Calu3 (cell line): Measurements from ENCODE around the gene SLC2A6. TPM values are rescaled to one million over a fixed set of nuclear protein-coding genes. Genes with fewer than 3 reads are reported as not detected.

Experiments
- BruUV-seq: library from RNA; stranded (reverse); fragments of 400-500 nt; replicated peaks from 2 replicates; lab custom pipeline; 2021; lab: Mats Ljungman, UMichigan
- CTCF ChIA-PET: fragments of 300-600 bp; sonication (Branson Sonifier 250); formaldehyde crosslinking; loops from one replicate; lab custom pipeline; 2022; ENCODE audit warnings: antibody characterized with exemption; lab: Charles Lee
- DNase-seq: peaks from one replicate; pipeline ENCODE4 v3.0.0; 2022
- H3K27ac Mint-ChIP-seq: one replicate; pipeline ENCODE4 v1.8.0; 2022; ENCODE audit warnings: mixed read lengths; ENCODE audit not compliant: unreplicated experiment
- H3K27me3 Mint-ChIP-seq: one replicate; pipeline ENCODE4 v1.8.0; 2022; ENCODE audit warnings: mixed read lengths; ENCODE audit not compliant: unreplicated experiment
- H3K36me3 Mint-ChIP-seq: one replicate; pipeline ENCODE4 v1.8.0; 2022; ENCODE audit warnings: mild to moderate bottlenecking, moderate library complexity, mixed read lengths; ENCODE audit not compliant: insufficient read depth, unreplicated experiment
- H3K4me1 Mint-ChIP-seq: one replicate; pipeline ENCODE4 v1.8.0; 2022; ENCODE audit warnings: mild to moderate bottlenecking, low read depth, mixed read lengths; ENCODE audit not compliant: unreplicated experiment
- H3K4me3 Mint-ChIP-seq: one replicate; pipeline ENCODE4 v1.8.0; 2022; ENCODE audit warnings: mild to moderate bottlenecking, low read depth, moderate library complexity, mixed read lengths; ENCODE audit not compliant: unreplicated experiment
- H3K9me3 Mint-ChIP-seq: one replicate; pipeline ENCODE4 v1.8.0; 2022; ENCODE audit warnings: low read depth, mixed read lengths; ENCODE audit not compliant: unreplicated experiment
- intact Hi-C: fragments of 100-400 bp; cut with micrococcal nuclease; formaldehyde crosslinking; loops from one replicate; pipeline ENCODE4 v1.10.0; 2022; ENCODE audit not compliant: unreplicated experiment
- total RNA-seq: library from RNA; stranded (reverse); gene quantifications from 2 replicates; pipeline ENCODE4 v1.2.3, GENCODE V29; 2022
- TF ChIP-seq, protein P1 (sequence below): fragments of 200-600 bp; IDR thresholded peaks from one replicate; pipeline ENCODE4 v1.8.0; 2022; ENCODE audit warnings: antibody characterized with exemption; ENCODE audit not compliant: unreplicated experiment

The SLC2A6 gene
- total RNA-seq, 1 experiment from 2014 or later = 11.6 TPM

DNA sequence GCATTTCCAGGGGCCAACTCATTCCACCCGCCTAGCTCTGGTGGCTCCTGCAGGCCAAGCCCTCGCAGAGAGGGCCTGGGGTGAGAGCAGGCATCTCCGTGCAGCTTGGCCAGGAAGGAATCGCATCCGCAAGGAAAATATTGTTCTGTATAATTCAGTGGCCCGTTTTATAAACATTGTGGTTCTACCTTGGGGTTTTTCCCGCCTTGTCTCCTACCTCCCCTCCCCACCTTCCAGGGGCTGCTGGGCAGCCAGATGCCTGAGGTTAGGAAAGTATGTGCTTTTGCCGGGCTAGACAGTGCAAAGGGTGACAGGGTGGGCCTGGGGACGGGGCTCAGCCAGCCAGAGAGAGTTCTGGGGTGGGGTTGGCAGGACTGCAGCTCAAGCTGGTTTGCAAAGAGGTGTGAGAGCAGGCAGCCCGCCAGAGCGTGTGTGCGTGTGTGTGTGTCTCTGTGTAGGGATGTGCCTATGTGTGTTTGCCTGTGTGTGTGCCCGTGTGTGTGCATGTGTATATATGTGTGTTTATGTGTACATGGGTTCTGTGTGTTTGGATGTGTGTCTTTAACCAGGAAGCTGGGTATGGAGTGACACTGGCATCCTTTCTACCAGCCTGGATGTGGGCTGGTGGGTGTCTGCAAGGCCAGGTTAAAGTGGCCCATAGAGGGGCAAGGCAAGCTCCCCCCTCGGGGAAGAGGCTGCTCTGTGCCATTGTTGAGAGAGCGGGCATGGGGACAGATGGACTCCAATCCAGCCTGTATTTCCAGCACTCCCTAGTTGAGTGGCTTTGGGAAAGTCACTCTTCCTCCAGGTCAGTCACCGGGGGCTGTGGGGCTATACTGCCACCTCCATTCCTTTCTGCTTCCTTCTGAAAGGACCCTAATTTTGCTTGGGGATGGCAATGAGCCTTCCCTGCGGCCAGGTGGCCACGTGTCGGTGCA is 10.6 kb upstream of the SLC2A6 start:
- H3K4me3 Mint-ChIP-seq = no peak overlapping the region
- intact Hi-C loops = loop anchor here (5.0 kb wide), 1 partner anchor 302 kb away; no protein-coding TSS in a partner anchor
- no peaks in the 10 kb centered on the region for H3K9me3 Mint-ChIP-seq
- peaks cover 5% of the 10 kb centered on the region for H3K36me3 Mint-ChIP-seq
- H3K27ac Mint-ChIP-seq = no peak overlapping the region
- no peaks in the 10 kb centered on the region for H3K4me1 Mint-ChIP-seq
- no TSS peak for BruUV-seq
- TF ChIP-seq, protein P1, sequence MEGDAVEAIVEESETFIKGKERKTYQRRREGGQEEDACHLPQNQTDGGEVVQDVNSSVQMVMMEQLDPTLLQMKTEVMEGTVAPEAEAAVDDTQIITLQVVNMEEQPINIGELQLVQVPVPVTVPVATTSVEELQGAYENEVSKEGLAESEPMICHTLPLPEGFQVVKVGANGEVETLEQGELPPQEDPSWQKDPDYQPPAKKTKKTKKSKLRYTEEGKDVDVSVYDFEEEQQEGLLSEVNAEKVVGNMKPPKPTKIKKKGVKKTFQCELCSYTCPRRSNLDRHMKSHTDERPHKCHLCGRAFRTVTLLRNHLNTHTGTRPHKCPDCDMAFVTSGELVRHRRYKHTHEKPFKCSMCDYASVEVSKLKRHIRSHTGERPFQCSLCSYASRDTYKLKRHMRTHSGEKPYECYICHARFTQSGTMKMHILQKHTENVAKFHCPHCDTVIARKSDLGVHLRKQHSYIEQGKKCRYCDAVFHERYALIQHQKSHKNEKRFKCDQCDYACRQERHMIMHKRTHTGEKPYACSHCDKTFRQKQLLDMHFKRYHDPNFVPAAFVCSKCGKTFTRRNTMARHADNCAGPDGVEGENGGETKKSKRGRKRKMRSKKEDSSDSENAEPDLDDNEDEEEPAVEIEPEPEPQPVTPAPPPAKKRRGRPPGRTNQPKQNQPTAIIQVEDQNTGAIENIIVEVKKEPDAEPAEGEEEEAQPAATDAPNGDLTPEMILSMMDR = no peak
- no peak for DNase-seq
- H3K27me3 Mint-ChIP-seq = peaks cover 18% of the 10 kb centered on the region
- CTCF ChIA-PET = no interaction called here

DNA sequence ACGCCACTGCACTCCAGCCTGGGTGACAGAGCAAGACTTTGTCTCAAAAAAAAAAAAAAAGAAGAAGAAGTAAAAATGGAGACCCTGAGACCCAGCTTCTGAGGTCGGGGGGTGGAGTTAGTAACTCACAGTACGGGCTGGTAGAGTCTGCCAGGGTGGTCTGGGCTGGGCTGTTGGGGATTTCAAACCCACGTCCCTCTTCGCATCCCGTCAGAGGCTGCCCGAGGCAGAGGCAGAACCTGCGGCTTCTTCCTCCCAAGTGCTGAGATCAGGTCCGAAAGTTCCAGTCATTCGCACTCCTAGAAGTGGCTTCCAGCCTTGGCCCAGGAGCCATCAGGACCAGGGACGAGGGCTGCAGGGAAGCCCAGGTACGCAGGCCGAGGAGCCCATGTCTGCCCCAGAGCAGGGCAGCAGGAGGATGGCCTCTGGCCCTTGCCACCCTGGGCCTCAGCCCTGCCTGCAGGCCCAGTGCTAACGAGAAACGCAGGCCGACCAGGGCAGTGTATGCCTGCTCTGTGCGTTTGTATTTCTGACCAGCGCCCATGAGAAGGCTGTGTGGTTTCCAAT is 9.9 kb upstream of the SLC2A6 start:
- H3K4me1 Mint-ChIP-seq = no peaks in the 10 kb centered on the region
- TF ChIP-seq, protein P1 = no peak
- no peak for DNase-seq
- peaks cover 2% of the 10 kb centered on the region for H3K36me3 Mint-ChIP-seq
- no peaks in the 10 kb centered on the region for H3K9me3 Mint-ChIP-seq
- H3K27me3 Mint-ChIP-seq = peaks cover 18% of the 10 kb centered on the region
- BruUV-seq = no TSS peak
- H3K4me3 Mint-ChIP-seq = no peak overlapping the region
- intact Hi-C loops = loop anchor here (5.0 kb wide), 1 partner anchor 301 kb away; no protein-coding TSS in a partner anchor
- no peak overlapping the region for H3K27ac Mint-ChIP-seq
- CTCF ChIA-PET = interaction anchor here (0.7 kb wide), 1 partner anchor 101 kb away, joined by 4 read pairs; no protein-coding TSS in a partner anchor

DNA sequence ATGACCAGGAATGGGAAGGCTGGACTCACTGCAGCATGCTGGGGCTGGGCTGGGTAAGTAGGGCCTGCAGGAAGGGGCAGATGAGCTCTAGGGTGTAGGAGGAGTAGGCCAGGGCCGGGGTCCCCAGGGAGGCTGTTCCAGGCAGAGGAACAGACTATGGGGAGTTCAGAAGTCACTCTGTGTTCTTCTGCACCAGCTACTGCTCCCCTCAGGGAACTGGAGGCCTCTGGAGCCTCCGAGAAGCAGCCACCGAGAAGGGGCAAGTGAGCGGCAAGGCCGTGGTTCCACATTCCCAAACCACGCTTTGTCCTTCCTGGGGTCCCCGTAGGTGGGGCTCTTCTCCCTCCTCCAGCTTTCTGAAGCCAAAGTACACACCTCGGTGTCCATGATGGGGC is 8.4 kb upstream of the SLC2A6 start:
- no TSS peak for BruUV-seq
- Mint-ChIP-seq H3K4me1 (no peaks in the 10 kb centered on the region), H3K4me3 (no peak overlapping the region), H3K9me3 (no peaks in the 10 kb centered on the region), H3K27me3 (peaks cover 18% of the 10 kb centered on the region), H3K27ac (no peak overlapping the region), H3K36me3 (no peaks in the 10 kb centered on the region)
- DNase-seq = no peak
- intact Hi-C loops = loop anchor here (5.0 kb wide), 1 partner anchor 300 kb away; no protein-coding TSS in a partner anchor
- CTCF ChIA-PET = interaction anchor here (1.8 kb wide), 1 partner anchor 8 kb away, joined by 4 read pairs; no protein-coding TSS in a partner anchor
- TF ChIP-seq, protein P1 = no peak

DNA sequence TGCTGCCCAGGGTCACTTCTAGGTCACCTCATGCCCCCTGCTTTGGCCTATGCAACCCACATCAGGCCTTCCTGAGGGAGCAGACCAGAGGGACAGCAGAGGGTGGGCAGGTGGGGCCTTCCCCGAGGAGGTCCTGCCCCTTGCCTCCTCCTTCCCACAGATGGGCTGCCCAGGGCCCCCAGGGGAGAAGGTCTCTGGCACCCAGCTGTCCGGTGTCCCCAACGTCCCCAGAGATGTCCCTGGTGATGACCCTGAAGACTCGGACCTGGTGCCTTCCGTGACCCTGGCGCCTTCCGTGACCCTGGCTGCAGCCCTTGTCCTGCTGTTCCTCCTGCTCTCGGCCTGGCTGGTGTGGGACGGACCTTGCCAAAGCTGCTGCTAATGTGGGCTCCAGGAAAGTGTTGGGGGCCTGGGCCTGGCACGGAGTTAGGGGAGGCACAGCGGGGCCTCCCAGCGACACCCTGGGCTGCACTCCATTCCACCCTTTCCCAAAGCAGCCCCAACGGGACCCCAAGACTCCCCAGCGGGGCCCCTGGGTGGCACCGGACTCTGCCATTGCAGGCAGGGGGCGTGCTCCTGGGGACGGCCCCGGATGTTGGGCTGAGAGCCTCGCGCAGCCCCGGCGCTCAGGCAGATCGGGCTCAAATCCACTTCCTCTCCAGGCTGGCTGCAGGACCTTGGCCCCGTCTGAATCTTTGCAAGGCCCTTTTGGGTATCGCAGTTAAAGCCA is 6.8 kb upstream of the SLC2A6 start:
- BruUV-seq = no TSS peak
- DNase-seq = no peak
- H3K4me3 Mint-ChIP-seq = no peak overlapping the region
- CTCF ChIA-PET = interaction anchor here (0.6 to 1.8 kb wide), 3 partner anchors 10 to 297 kb away, joined by 3 to 4 read pairs (median 4); no protein-coding TSS in a partner anchor
- no peaks in the 10 kb centered on the region for H3K36me3 Mint-ChIP-seq
- no peaks in the 10 kb centered on the region for H3K4me1 Mint-ChIP-seq
- TF ChIP-seq, protein P1 = no peak
- H3K27ac Mint-ChIP-seq = no peak overlapping the region
- intact Hi-C loops = loop anchor here (5.0 kb wide), 1 partner anchor 298 kb away; no protein-coding TSS in a partner anchor
- no peaks in the 10 kb centered on the region for H3K9me3 Mint-ChIP-seq
- peaks cover 18% of the 10 kb centered on the region for H3K27me3 Mint-ChIP-seq
